HG03439 (cell line): Measurements from ENCODE around the gene BCL2L13.
A peak's percentile ranks its signal among the peaks of the same experiment; 100 is the strongest.

Experiments used
- ATAC-seq: cut with Tn5 transposase; IDR thresholded peaks from one replicate; pipeline ENCODE4 v1.9.1; 2021; ENCODE audit warnings: mild to moderate bottlenecking, moderate library complexity; ENCODE audit not compliant: unreplicated experiment

Gene BCL2L13

GRCh38 chr22:17638432-17639246, at the start of gene BCL2L13:
Gene BCL2L13, plus strand, starts transcription at chr22:17638757. Its CDS starts 16,955 bp downstream, at chr22:17655712.
- ATAC-seq = peak; percentile 87

GRCh38 chr22:17589810-17590375, 48.7 kb upstream of the BCL2L13 start:
- ATAC-seq = no peak

GRCh38 chr22:17590586-17590985, 48.0 kb upstream of the BCL2L13 start:
- no peak for ATAC-seq

- no peak for ATAC-seq
Observed at GRCh38 chr22:17592201-17592600, 46.4 kb upstream of the BCL2L13 start.

- no peak for ATAC-seq
Observed at GRCh38 chr22:17596226-17596625, 42.3 kb upstream of the BCL2L13 start.

- no peak for ATAC-seq
Observed at GRCh38 chr22:17597217-17597616, 41.3 kb upstream of the BCL2L13 start.

GRCh38 chr22:17598318-17598717, 40.2 kb upstream of the BCL2L13 start:
- no peak for ATAC-seq

- ATAC-seq = no peak
Observed at GRCh38 chr22:17601031-17601430, 37.5 kb upstream of the BCL2L13 start.

GRCh38 chr22:17603668-17604067, 34.9 kb upstream of the BCL2L13 start:
- no peak for ATAC-seq

- ATAC-seq = no peak
Observed at GRCh38 chr22:17606496-17606895, 32.1 kb upstream of the BCL2L13 start.

GRCh38 chr22:17607891-17608521, 30.6 kb upstream of the BCL2L13 start:
- no peak for ATAC-seq

- no peak for ATAC-seq
Observed at GRCh38 chr22:17612057-17612456, 26.5 kb upstream of the BCL2L13 start.

GRCh38 chr22:17613280-17613679, 25.3 kb upstream of the BCL2L13 start:
- ATAC-seq = no peak

GRCh38 chr22:17627961-17628405, 10.6 kb upstream of the BCL2L13 start:
- no peak for ATAC-seq

GRCh38 chr22:17628406-17629172, 10.0 kb upstream of the BCL2L13 start, which contains the start of gene ATP6V1E1:
Gene ATP6V1E1, minus strand, starts transcription at chr22:17628749. Its CDS starts 114 bp downstream, at chr22:17628635.
- peak; percentile 98 for ATAC-seq

GRCh38 chr22:17629173-17629489, 9.4 kb upstream of the BCL2L13 start:
- ATAC-seq = no peak

GRCh38 chr22:17629641-17630040, 8.9 kb upstream of the BCL2L13 start:
- no peak for ATAC-seq

- ATAC-seq = no peak
Observed at GRCh38 chr22:17631076-17631565, 7.4 kb upstream of the BCL2L13 start.

GRCh38 chr22:17633217-17633997, 5.2 kb upstream of the BCL2L13 start:
- no peak for ATAC-seq

GRCh38 chr22:17633998-17634323, 4.6 kb upstream of the BCL2L13 start:
- no peak for ATAC-seq
